HepG2 (cell line): Measurements from ENCODE around the gene ONECUT1. TPM values are rescaled to one million over a fixed set of nuclear protein-coding genes. Genes with fewer than 3 reads are reported as not detected.

Experiments used
- ATAC-seq: fragments of 200-7000 bp; cut with Tn5 transposase; 3 replicates; pipeline ENCODE4 v1.9.1; 2020; ENCODE audit warnings: mild to moderate bottlenecking, moderate library complexity
- BruUV-seq: library from RNA; stranded (reverse); fragments of 400-500 nt; replicated peaks from 2 replicates; lab custom pipeline; 2021; lab: Mats Ljungman, UMichigan
- CTCF ChIA-PET: fragments of 300-600 bp; formaldehyde crosslinking; extraction: SDS; loops from one replicate; lab custom pipeline; 2021; ENCODE audit warnings: low total read pairs, inconsistent platforms, low intra/inter-chr PET ratio; lab: Yijun Ruan, JAX
- POLR2A ChIA-PET: fragments of 350-600 bp; sonication (Branson Sonifier 250); formaldehyde crosslinking; loops from one replicate; lab custom pipeline; 2020; ENCODE audit warnings: antibody characterized with exemption, inconsistent platforms; lab: Yijun Ruan, JAX
- DNase-seq: peaks from one replicate; pipeline ENCODE4 v3.0.0-alpha.2; 2015; ENCODE audit warnings: low spot score
- FAIRE-seq: peaks from 3 replicates; lab custom pipeline; 2011; peaks lifted over from hg19 to GRCh38; lab: Jason Lieb, UNC
- H2AFZ ChIP-seq: one replicate; pipeline ENCODE4 v1.6.1; 2011; ENCODE audit warnings: low read length, inconsistent platforms
- H3K27ac ChIP-seq: fragments of 300-600 bp; 3 replicates; pipeline ENCODE4 v1.8.0; 2011; ENCODE audit warnings: mixed run types, mild to moderate bottlenecking, mixed read lengths, low read length, inconsistent platforms; ENCODE audit not compliant: insufficient read depth; ENCODE audit errors: extremely low read length
- H3K27me3 ChIP-seq, 2 experiments: fragments of 200-600 bp in 1 of 2; 2 replicates in 1 of 2; 3 replicates in 1 of 2; pipeline versions ENCODE4 v1.6.0 to v1.8.0; 2011; ENCODE audit warnings: low read length in 2 of 2, mild to moderate bottlenecking in 2 of 2, moderate library complexity in 2 of 2, inconsistent platforms in 1 of 2; ENCODE audit not compliant: insufficient read depth in 2 of 2, control insufficient read depth in 1 of 2
- H3K36me3 ChIP-seq, 2 experiments: fragments of 200-600 bp in 1 of 2; replicated peaks in 1 of 2; 2 replicates in 1 of 2; 3 replicates in 1 of 2; pipeline versions ENCODE4 v1.5.1 to v1.8.0; 2011; ENCODE audit warnings: low read length in 2 of 2, inconsistent platforms in 1 of 2; ENCODE audit not compliant: insufficient read depth in 2 of 2, control insufficient read depth in 1 of 2
- H3K4me1 ChIP-seq: 2 replicates; pipeline ENCODE4 v1.5.1; 2012; ENCODE audit warnings: low read length, inconsistent platforms; ENCODE audit not compliant: insufficient read depth
- H3K4me2 ChIP-seq: 2 replicates; pipeline ENCODE4 v1.6.0; 2011; ENCODE audit warnings: low read depth, low read length, inconsistent platforms
- H3K4me3 ChIP-seq, 3 experiments: fragments of 200-600 bp in 1 of 3; sonication (generic), shearing (Covaris generic) in 1 of 3; replicated peaks in 1 of 3; 2 replicates each; pipeline ENCODE4 v1.5.1; 2011 to 2016; ENCODE audit warnings: low read length in 3 of 3, inconsistent platforms in 2 of 3, low read depth in 2 of 3, mild to moderate bottlenecking in 2 of 3, control low read depth in 1 of 3, mixed read lengths in 1 of 3; ENCODE audit not compliant: insufficient read depth in 1 of 3
- H3K79me2 ChIP-seq: one replicate; pipeline ENCODE4 v1.6.1; 2011; ENCODE audit warnings: low read length, inconsistent platforms; ENCODE audit not compliant: insufficient read depth
- H3K9ac ChIP-seq: 2 replicates; pipeline ENCODE4 v1.6.0; 2011; ENCODE audit warnings: mild to moderate bottlenecking, low read depth, low read length, inconsistent platforms; ENCODE audit not compliant: insufficient read depth
- H3K9me3 ChIP-seq: 2 replicates; pipeline ENCODE4 v1.5.1; 2012; ENCODE audit warnings: mild to moderate bottlenecking, low read length
- H4K20me1 ChIP-seq: 2 replicates; pipeline ENCODE4 v1.6.0; 2011; ENCODE audit warnings: inconsistent platforms, mild to moderate bottlenecking, low read length, moderate library complexity; ENCODE audit not compliant: insufficient read depth
- BORCS8-MEF2B ChIP-seq: sonication (generic); formaldehyde crosslinking; IDR thresholded peaks from 2 replicates; pipeline ENCODE4 v1.8.0; 2022; ENCODE audit warnings: mild to moderate bottlenecking, missing genetic modification reagents
- CHCHD3 ChIP-seq: sonication (generic); formaldehyde crosslinking; IDR thresholded peaks from 2 replicates; pipeline ENCODE4 v1.8.0; 2022; ENCODE audit warnings: mild to moderate bottlenecking, missing genetic modification reagents, moderate library complexity
- CHD2 ChIP-seq: IDR thresholded peaks from 2 replicates; pipeline ENCODE4 v1.6.1; 2011; ENCODE audit warnings: low read depth, low read length, improper control_type of control experiment
- DBP ChIP-seq: sonication (generic); formaldehyde crosslinking; IDR thresholded peaks from 2 replicates; pipeline ENCODE4 v1.4.0; 2020; ENCODE audit warnings: missing genetic modification reagents; ENCODE audit errors: not compliant biosample characterization
- ERF ChIP-seq: IDR thresholded peaks from 2 replicates; pipeline ENCODE4 v1.6.1; 2018; ENCODE audit warnings: missing biosample characterization, missing genetic modification reagents
- HES4 ChIP-seq: sonication (generic); formaldehyde crosslinking; IDR thresholded peaks from 2 replicates; pipeline ENCODE4 v1.9.0; 2021; ENCODE audit warnings: mild to moderate bottlenecking, missing genetic modification reagents, borderline replicate concordance
- HINFP ChIP-seq: sonication (generic); formaldehyde crosslinking; IDR thresholded peaks from 2 replicates; pipeline ENCODE4 v1.4.0; 2020; ENCODE audit warnings: low read depth, mild to moderate bottlenecking, missing genetic modification reagents
- HNRNPL ChIP-seq: fragments of 200-400 bp; formaldehyde crosslinking; IDR thresholded peaks from 2 replicates; pipeline ENCODE4 v1.6.1; 2017; ENCODE audit warnings: mild to moderate bottlenecking, low read depth, low read length
- KAT2B ChIP-seq: fragments of 150-350 bp; IDR thresholded peaks from 2 replicates; pipeline ENCODE4 v1.6.1; 2014; ENCODE audit warnings: low read depth, low read length, borderline replicate concordance
- KLF9 ChIP-seq: IDR thresholded peaks from 2 replicates; pipeline ENCODE4 v1.6.1; 2016; ENCODE audit warnings: low read depth
- MTA1 ChIP-seq: sonication (generic); formaldehyde crosslinking; IDR thresholded peaks from 2 replicates; pipeline ENCODE4 v1.4.0; 2020; ENCODE audit warnings: missing genetic modification reagents, mild to moderate bottlenecking, borderline replicate concordance
- MYNN ChIP-seq: sonication (generic); formaldehyde crosslinking; IDR thresholded peaks from 2 replicates; pipeline ENCODE4 v1.4.0; 2020; ENCODE audit warnings: mild to moderate bottlenecking, low read depth, missing genetic modification reagents
- MZF1 ChIP-seq: sonication (generic); formaldehyde crosslinking; IDR thresholded peaks from 2 replicates; pipeline ENCODE4 v1.8.1; 2023; ENCODE audit warnings: mild to moderate bottlenecking, missing genetic modification reagents, borderline replicate concordance
- NFYB ChIP-seq: sonication (generic); formaldehyde crosslinking; IDR thresholded peaks from 2 replicates; pipeline ENCODE4 v1.4.0; 2020; ENCODE audit warnings: missing genetic modification reagents
- RORA ChIP-seq: sonication (generic); formaldehyde crosslinking; IDR thresholded peaks from 2 replicates; pipeline ENCODE4 v1.5.0; 2020; ENCODE audit warnings: mild to moderate bottlenecking, missing genetic modification reagents, moderate library complexity
- SMAD3 ChIP-seq: sonication (generic); formaldehyde crosslinking; IDR thresholded peaks from 2 replicates; pipeline ENCODE4 v1.4.0; 2020; ENCODE audit warnings: missing genetic modification reagents
- ZBTB37 ChIP-seq: sonication (generic); formaldehyde crosslinking; IDR thresholded peaks from 2 replicates; pipeline ENCODE4 v1.4.0; 2020; ENCODE audit warnings: mild to moderate bottlenecking, missing genetic modification reagents
- ZNF136 ChIP-seq: sonication (generic); formaldehyde crosslinking; IDR thresholded peaks from 2 replicates; pipeline ENCODE4 v1.8.1; 2022; ENCODE audit warnings: low read depth, mild to moderate bottlenecking, moderate library complexity, missing genetic modification reagents
- ZNF317 ChIP-seq: sonication (generic); formaldehyde crosslinking; IDR thresholded peaks from 2 replicates; pipeline ENCODE4 v1.5.0; 2020; ENCODE audit warnings: mild to moderate bottlenecking, missing genetic modification reagents
- ZNF335 ChIP-seq: sonication (generic); formaldehyde crosslinking; IDR thresholded peaks from 2 replicates; pipeline ENCODE4 v1.4.0; 2020; ENCODE audit warnings: missing genetic modification reagents
- ZNF562 ChIP-seq: sonication (generic); formaldehyde crosslinking; IDR thresholded peaks from 2 replicates; pipeline ENCODE4 v1.8.0; 2022; ENCODE audit warnings: missing genetic modification reagents, borderline replicate concordance
- WGBS: methylation state at CpG from one replicate; pipeline ENCODE4 v1.1.6; 2017; ENCODE audit warnings: low lambda C conversion rate; 5-methylcytosine and 5-hydroxymethylcytosine counted together
- in situ Hi-C: cut with HindIII; loops from 2 replicates; pipeline ENCODE4 v1.10.0; 2017; ENCODE audit warnings: low pct_unique_long_range_greater_than_20kb; ENCODE audit not compliant: extremely low pct_ligation_motif_present
- intact Hi-C: fragments of 100-400 bp; cut with micrococcal nuclease; formaldehyde crosslinking; loops from one replicate; pipeline ENCODE4 v1.10.0; 2022; ENCODE audit not compliant: unreplicated experiment
- polyA plus RNA-seq, 8 experiments: library from polyadenylated mRNA; depleted of rRNA in 3 of 8; stranded (reverse) in 7 of 8; unstranded in 1 of 8; fragments of >200 nt; fragmentation: Illumina TruSeq in 4 of 8; extraction: Trizol in 4 of 8; gene quantifications; 2 replicates each; pipeline versions ENCODE4 v1.2.1 to v1.2.3, GENCODE V29; 2011 to 2016; ENCODE audit warnings: low read depth in 4 of 8, missing spikeins in 1 of 8, mixed read lengths in 1 of 8; ENCODE audit not compliant: insufficient read depth in 1 of 8
- total RNA-seq, 5 experiments: library from RNA; depleted of rRNA; stranded (reverse); fragments of >200 nt; fragmentation: Illumina TruSeq; extraction: Trizol; gene quantifications; 2 replicates each; pipeline ENCODE4 v1.2.3, GENCODE V29; 2016; ENCODE audit warnings: low read depth in 1 of 5

The ONECUT1 gene
- total and polyA plus RNA-seq, 2 of the 13 experiments (the other 11 are each of a cell fraction or from before 2014, with no cell fraction given) = 3.5 to 9.1 TPM

- DNase-seq (peak; percentile 51), FAIRE-seq (peak; percentile 88), ATAC-seq (peak; percentile 49; the same call in 2 of the 3 replicates)
- 0 out of 2 replicates have a peak, but pooled peaks cover 3% of the 10 kb centered on the region for H4K20me1 ChIP-seq
- no TSS peak for BruUV-seq
- WGBS = 23% methylated on average over 18 of the region's 18 CpGs
- H2AFZ ChIP-seq = no peak overlapping the region
- ChIA-PET POLR2A (interaction anchor here (1.3 kb wide), 1 partner anchor 673 kb away, joined by 4 read pairs; no protein-coding TSS in a partner anchor), CTCF (interaction anchor here (1.2 to 2.2 kb wide), 3 partner anchors 417 to 937 kb away, joined by 3 to 11 read pairs (median 4); no protein-coding TSS in a partner anchor)
- H3K79me2 ChIP-seq = peaks cover 50% of the 10 kb centered on the region
- peak overlapping the region; percentile 30 for H3K4me2 ChIP-seq
- no peak overlapping the region for H3K27ac ChIP-seq
- H3K4me1 ChIP-seq = peaks cover 50% of the 10 kb centered on the region
- H3K4me3 ChIP-seq = no peak overlapping the region
- H3K27me3 ChIP-seq = no peaks in the 10 kb centered on the region
- in situ Hi-C loops (loop anchor here (5.0 to 10.0 kb wide), 2 partner anchors 417 to 934 kb away; no protein-coding TSS in a partner anchor), intact Hi-C loops (loop anchor here (1.0 to 10.0 kb wide), 6 partner anchors 254 to 937 kb away; no protein-coding TSS in a partner anchor)
- H3K36me3 ChIP-seq = peaks cover 3 to 14% of the 10 kb centered on the region in 2 experiments; a peak in 2 of 5 replicates
- peaks cover 13% of the 10 kb centered on the region; the same call in 1 of the 2 replicates for H3K9me3 ChIP-seq
- no peak overlapping the region for H3K9ac ChIP-seq
- TF ChIP-seq HINFP (CRISPR knock-in tag) (no peak), KAT2B (0 out of 2 replicates have a peak, but pooled peaks have one; percentile 8), MYNN (CRISPR knock-in tag) (no peak), KLF9 (CRISPR knock-in tag) (no peak), ZBTB37 (CRISPR knock-in tag) (no peak), RORA (CRISPR knock-in tag) (no peak), CHCHD3 (CRISPR knock-in tag) (no peak), HES4 (no peak), ZNF562 (CRISPR knock-in tag) (no peak), ZNF136 (no peak), ZNF335 (CRISPR knock-in tag) (no peak), NFYB (no peak), HNRNPL (no peak), MTA1 (no peak), BORCS8-MEF2B (CRISPR knock-in tag) (no peak), ZNF317 (0 out of 2 replicates have a peak, but pooled peaks have one; percentile 37), MZF1 (CRISPR knock-in tag) (no peak), ERF (CRISPR knock-in tag) (peak; percentile 53; the same call in 1 of the 2 replicates), SMAD3 (CRISPR knock-in tag) (no peak), DBP (CRISPR knock-in tag) (no peak), CHD2 (no peak)
These were observed 9.8 kb downstream of the ONECUT1 start for GRCh38 chr15:52780172-52780980.
